ENCODE results near the gene ADAMTS8.

The ADAMTS8 gene

GRCh38 chr11:130462101-130462885 is 33.9 kb upstream of the ADAMTS8 start:
- FAIRE-seq (no peak), DNase-seq (ENCODE audit: low spot score) (no peak)

GRCh38 chr11:130459521-130459920 is 31.1 kb upstream of the ADAMTS8 start:
- no peak for DNase-seq (ENCODE audit: low spot score)
- FAIRE-seq, result no peak

- FAIRE-seq, result no peak
Measured at GRCh38 chr11:130458410-130458729, 30.0 kb upstream of the ADAMTS8 start.

GRCh38 chr11:130457623-130458409 is 29.4 kb upstream of the ADAMTS8 start:
- no peak for DNase-seq (ENCODE audit: low spot score)
- no peak for FAIRE-seq

More at GRCh38 chr11:130458410-130458729, 30.0 kb upstream of the ADAMTS8 start:
- no peak for DNase-seq (ENCODE audit: low spot score)

GRCh38 chr11:130456286-130456685 is 27.9 kb upstream of the ADAMTS8 start:
- FAIRE-seq (no peak), DNase-seq (ENCODE audit: low spot score) (no peak)

- FAIRE-seq, result no peak
- no peak for DNase-seq (ENCODE audit: low spot score)
Measured at GRCh38 chr11:130455483-130456127, 27.2 kb upstream of the ADAMTS8 start.

- DNase-seq (ENCODE audit: low spot score) (peak; percentile 5), FAIRE-seq (no peak)
Measured at GRCh38 chr11:130454491-130455252, 26.3 kb upstream of the ADAMTS8 start.

GRCh38 chr11:130452940-130453339 is 24.5 kb upstream of the ADAMTS8 start:
- FAIRE-seq, result no peak
- no peak for DNase-seq (ENCODE audit: low spot score)

- FAIRE-seq (no peak), DNase-seq (ENCODE audit: low spot score) (no peak)
Measured at GRCh38 chr11:130452176-130452575, 23.8 kb upstream of the ADAMTS8 start.

- FAIRE-seq (peak; percentile 54), DNase-seq (ENCODE audit: low spot score) (peak; percentile 68)
Measured at GRCh38 chr11:130451231-130452019, 23.0 kb upstream of the ADAMTS8 start.

GRCh38 chr11:130449996-130450769 is 21.8 kb upstream of the ADAMTS8 start:
- DNase-seq (ENCODE audit: low spot score) (no peak), FAIRE-seq (no peak)

GRCh38 chr11:130449310-130449990 is 21.0 kb upstream of the ADAMTS8 start:
- DNase-seq (ENCODE audit: low spot score) (no peak), FAIRE-seq (no peak)

GRCh38 chr11:130448416-130449309 is 20.3 kb upstream of the ADAMTS8 start, which contains the start of gene ADAMTS15:
Gene ADAMTS15, plus strand, starts transcription at chr11:130448645. Its CDS starts 329 bp downstream, at chr11:130448974.
- no peak for FAIRE-seq
- peak; percentile 57 for DNase-seq (ENCODE audit: low spot score)

- no peak for DNase-seq (ENCODE audit: low spot score)
- FAIRE-seq, result no peak
Measured at GRCh38 chr11:130448039-130448415, 19.6 kb upstream of the ADAMTS8 start.

- DNase-seq (ENCODE audit: low spot score) (no peak), FAIRE-seq (no peak)
Measured at GRCh38 chr11:130445788-130446187, 17.4 kb upstream of the ADAMTS8 start.

GRCh38 chr11:130442737-130443136 is 14.3 kb upstream of the ADAMTS8 start:
- FAIRE-seq (no peak), DNase-seq (ENCODE audit: low spot score) (no peak)

GRCh38 chr11:130441719-130442118 is 13.3 kb upstream of the ADAMTS8 start:
- no peak for FAIRE-seq
- DNase-seq (ENCODE audit: low spot score), result no peak

GRCh38 chr11:130439876-130440275 is 11.5 kb upstream of the ADAMTS8 start:
- no peak for DNase-seq (ENCODE audit: low spot score)
- FAIRE-seq, result no peak
